ENCODE results near the gene RSPH1.
"Not testable (repeated sequence)": the region's sequence is repeated elsewhere in the genome, so short reads cannot be mapped to it uniquely, and the experiment has no call there.

Gene RSPH1

DNA sequence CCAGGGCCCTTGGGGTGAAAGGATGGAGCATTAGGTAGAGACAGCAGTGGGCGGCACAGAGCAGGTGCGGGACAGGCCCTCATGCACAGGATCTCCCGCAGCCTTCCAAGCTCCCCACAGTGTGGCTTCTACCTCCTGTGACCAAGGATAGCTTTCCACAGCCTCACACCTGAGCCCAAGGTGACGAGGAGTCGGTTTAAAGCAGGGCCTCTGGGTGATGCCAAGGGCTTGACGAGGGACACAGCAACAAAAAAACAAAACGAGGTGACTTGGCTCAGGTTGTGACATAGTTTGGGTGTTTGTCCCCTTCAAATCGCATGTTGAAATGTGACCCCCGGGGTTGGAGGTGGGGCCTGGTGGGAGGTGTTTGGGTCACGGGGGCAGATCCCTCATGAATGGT lies 15.3 kb downstream of the RSPH1 start:
- DNase-seq, result no peak

GRCh38 chr21:42479582-42479981 lies 16.4 kb downstream of the RSPH1 start:
- no peak for DNase-seq

DNA sequence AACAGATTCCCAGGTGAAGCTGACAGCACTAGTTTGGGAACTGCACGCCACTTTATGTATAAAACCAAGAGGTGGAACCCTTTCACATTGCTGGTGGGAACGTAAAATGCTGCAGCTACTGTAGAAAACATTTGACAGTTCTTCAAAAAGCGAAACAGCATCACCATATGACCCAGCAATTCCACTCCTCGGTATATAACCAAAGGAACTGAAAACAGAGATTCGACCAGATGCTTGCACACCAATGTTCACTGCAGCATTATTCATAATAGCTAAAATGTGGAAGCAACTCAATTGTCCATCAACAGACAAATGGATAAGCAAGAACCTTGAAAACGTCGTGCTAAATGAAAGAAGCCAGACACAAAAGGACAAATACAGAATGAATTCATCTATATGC lies 17.5 kb downstream of the RSPH1 start:
- no peak for DNase-seq

- DNase-seq, result no peak
These were observed 19.4 kb downstream of the RSPH1 start for GRCh38 chr21:42476388-42477331.

- DNase-seq, result no peak
These were observed 20.3 kb downstream of the RSPH1 start for GRCh38 chr21:42475526-42476387.

DNA sequence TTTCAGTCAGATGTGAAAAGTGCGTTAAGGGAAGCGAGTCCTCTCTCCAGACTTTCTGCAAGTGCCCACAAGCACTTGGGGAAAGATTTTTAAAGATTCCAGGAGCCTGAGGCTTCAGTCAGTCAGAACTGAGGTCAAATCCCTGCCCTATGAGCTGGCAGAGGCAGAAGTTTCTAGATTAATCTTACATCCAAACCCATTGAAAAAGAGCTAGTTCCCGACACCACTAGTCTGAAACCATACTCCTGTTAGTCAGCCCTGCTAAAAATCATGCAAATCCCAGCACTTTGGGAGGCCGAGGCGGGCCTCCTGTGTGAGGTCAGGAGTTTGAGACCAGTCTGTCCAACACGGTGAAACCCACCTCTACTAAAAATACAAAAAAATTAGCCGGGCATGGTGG lies 21.0 kb downstream of the RSPH1 start:
- DNase-seq, result no peak

- DNase-seq, result no peak
These were observed 21.8 kb downstream of the RSPH1 start for GRCh38 chr21:42474043-42474831.

- DNase-seq, result no peak
These were observed 22.5 kb downstream of the RSPH1 start for GRCh38 chr21:42473498-42474042.

GRCh38 chr21:42472521-42472920 lies 23.5 kb downstream of the RSPH1 start:
- DNase-seq, result no peak

- DNase-seq, result no peak
These were observed 24.2 kb downstream of the RSPH1 start for GRCh38 chr21:42471716-42472330.

DNA sequence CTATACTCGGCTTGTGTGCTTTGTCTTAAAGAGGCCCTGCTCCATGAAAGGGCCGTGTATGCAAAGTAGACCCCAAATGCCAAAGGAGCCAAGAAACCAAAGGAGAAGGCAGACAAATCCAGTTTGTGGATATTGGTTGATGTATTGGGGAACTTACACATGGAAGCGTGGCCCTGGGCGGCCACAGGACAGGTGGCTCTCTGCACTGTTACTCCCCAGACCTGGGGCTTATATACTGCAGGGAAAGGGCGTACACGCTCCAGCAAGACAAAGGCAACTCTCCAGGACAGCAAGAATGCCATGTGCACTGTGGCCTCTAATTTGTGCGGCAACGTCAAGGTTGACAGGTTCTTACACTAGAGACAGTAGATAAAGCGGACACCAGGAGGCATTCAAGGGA lies 24.8 kb downstream of the RSPH1 start:
- DNase-seq, result no peak

- not testable (repeated sequence) for DNase-seq
These were observed 26.3 kb downstream of the RSPH1 start for GRCh38 chr21:42469726-42470125.

- DNase-seq, result no peak
These were observed 26.8 kb downstream of the RSPH1 start for GRCh38 chr21:42469272-42469671.

DNA sequence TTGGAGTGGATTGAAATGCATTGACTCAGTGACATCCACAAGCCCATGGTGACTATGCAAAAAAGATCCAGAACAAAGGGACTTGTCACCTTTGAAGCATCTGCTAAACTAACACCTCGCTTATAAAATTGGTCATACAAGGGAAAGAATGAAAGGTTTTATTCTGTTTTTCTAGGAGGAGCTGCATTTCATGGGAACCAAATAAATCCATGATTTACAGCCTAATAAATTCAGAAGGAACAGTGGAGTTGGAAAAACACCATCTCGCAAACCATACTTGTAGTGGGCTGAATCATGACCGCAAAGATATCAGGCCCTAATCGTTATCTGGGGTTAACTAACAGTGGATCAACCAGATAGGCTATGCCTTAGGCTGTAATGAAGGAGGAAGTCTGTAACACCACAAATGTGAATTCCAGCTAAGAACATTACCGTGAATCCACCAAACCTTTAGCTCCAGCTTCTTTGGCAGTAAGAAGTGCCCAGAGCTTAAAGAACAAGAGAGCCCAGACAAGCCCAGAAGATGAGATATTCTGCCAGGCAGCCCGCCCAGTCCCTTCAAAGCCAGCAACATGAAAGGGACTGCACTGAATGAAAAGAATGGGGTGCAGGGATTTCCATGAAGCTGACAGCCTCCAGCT lies 27.4 kb downstream of the RSPH1 start:
- no peak for DNase-seq

- no peak for DNase-seq
These were observed 28.7 kb downstream of the RSPH1 start for GRCh38 chr21:42467140-42467983.

DNA sequence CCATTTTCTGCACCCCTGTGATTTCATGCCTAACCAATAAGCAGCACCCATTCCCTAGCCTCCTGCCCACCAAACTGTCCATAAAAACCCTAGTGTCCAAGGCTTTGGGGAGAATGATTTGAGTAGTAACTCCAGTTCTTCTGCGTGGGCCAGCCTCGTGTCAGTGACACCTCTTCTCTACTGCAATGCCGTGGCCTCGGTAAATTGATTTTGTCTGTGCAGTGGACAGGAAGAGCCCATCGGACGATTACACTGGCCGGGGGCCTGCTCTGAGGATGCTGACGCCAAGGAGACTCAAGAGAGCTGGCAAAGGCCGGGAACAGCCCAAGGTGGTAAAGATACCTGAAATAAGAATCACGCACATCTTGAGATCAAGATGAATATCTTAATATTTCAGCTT lies 29.3 kb downstream of the RSPH1 start:
- DNase-seq, result no peak

DNA sequence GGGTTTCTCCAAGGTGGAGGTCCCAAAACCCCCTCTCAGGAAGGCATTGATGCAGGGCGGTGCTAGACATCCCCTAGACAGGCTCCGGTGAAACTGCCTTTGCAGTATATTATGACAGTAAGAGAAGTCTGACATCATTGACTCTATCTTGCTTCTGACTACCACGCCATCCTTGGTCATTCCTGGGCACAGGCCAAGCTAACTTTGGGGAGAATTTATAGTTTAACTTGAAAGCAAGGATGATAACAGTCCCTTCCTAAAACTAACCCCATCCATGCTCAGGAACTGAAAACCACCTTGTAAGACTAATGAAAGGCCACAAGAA lies 30.3 kb downstream of the RSPH1 start:
- DNase-seq, result no peak

DNA sequence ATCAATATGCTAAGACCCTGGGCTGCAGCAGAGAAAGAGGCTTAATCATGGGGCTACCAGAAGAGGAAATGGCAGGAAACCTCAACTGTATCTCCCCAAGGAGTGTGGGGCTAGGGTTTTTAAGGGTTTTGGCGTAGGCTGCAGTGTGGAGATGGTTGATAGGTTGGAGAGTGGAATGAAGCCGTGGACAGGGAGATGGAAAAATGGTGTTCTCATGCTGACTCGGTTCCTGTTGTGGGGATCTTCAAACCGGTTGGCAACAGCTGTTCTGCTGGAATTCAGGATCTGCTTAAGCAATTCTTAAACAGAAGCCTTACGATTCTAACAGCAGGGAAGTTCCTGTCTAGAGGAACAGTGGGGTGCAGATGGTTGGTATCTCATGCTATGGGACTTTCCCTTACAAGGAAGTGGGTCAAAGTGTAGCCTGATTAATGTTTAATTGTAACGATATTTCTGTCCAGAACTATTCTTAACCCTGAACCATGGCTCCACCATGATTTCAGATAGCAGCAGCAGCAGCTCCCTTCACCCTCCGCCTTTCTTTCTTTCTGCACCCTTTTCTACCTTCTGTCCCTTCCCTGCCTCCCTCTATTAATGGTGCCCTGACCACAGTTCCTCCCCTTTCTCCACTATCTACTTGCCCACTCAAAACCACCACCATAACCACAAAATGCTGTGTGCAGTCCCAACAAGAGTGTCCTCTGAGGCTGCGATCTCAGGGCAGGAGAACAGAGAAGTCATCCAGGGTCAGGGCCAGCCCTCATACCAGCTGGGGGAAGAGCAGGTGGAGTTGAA lies 30.8 kb downstream of the RSPH1 start:
- no peak for DNase-seq

- DNase-seq, result peak; percentile 50
These were observed 32.0 kb downstream of the RSPH1 start for GRCh38 chr21:42463861-42464515.

Data from stimulated activated CD4-positive, alpha-beta T cell treated with anti-CD3 and anti-CD28 coated beads, Interleukin-12 subunit alpha, Interleukin-12 subunit beta, amount 100 ng/mL, for 4 hours (primary cell).